Measurements from ENCODE around the gene MUSTN1.

DNA sequence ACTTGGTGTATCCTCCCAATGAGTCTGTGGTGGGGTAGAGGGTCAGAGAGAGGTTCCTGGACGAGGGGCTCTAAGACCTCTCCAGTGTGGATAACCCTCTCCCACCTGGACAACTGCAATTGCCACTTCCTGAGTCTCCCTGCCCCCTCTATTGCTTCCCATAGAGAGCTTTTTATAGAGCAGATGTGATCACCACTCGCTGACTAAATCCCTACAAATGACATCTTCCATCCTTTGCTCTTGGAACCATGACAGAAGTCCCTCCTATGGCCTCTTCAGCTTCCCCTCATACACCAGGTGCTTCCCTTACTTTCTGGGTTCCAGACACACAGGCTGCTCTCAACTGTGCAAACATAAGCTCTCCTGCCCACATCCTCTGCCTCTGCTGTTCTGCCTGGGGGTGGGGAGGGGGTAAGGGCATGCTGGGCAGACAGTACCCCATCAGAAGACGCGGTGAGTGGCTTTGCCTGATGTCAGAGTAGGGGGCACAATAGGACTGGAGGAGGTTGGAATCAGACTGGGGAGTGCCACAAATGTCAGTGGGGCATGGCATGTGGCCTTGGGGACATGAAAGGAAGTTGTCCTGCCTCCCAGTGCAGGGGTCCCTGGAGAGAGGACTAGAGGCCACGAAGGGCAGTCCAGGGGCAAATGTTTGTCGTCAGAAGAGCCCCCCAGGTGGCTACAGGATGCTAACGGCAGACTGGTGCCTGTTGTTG lies 25.0 kb downstream of the MUSTN1 start:
- TF ChIP-seq, protein P1, sequence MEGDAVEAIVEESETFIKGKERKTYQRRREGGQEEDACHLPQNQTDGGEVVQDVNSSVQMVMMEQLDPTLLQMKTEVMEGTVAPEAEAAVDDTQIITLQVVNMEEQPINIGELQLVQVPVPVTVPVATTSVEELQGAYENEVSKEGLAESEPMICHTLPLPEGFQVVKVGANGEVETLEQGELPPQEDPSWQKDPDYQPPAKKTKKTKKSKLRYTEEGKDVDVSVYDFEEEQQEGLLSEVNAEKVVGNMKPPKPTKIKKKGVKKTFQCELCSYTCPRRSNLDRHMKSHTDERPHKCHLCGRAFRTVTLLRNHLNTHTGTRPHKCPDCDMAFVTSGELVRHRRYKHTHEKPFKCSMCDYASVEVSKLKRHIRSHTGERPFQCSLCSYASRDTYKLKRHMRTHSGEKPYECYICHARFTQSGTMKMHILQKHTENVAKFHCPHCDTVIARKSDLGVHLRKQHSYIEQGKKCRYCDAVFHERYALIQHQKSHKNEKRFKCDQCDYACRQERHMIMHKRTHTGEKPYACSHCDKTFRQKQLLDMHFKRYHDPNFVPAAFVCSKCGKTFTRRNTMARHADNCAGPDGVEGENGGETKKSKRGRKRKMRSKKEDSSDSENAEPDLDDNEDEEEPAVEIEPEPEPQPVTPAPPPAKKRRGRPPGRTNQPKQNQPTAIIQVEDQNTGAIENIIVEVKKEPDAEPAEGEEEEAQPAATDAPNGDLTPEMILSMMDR (optimal IDR thresholded peaks at IDR 0.05 in 1 of 3, IDR thresholded peaks at IDR 0.05 in 1 of 3, conservative IDR thresholded peaks at IDR 0.05 in 1 of 3; ENCODE audit: extremely low read depth in 1 of 3, insufficient read depth in 2 of 3, low read length in 3 of 3) = no peak
- TF ChIP-seq EZH2 (IDR thresholded peaks at IDR 0.05; ENCODE audit: low read length) = no peak

All from keratinocyte (primary cell).